ENCODE measurements around the gene CDHR3. TPM values are rescaled to one million over a fixed set of nuclear protein-coding genes. Genes with fewer than 3 reads are reported as not detected.

CDHR3 gene
- total and polyA plus RNA-seq, 9 of the 15 experiments (the other 6 are each of a cell fraction or from before 2014, with no cell fraction given), result 0.03 to 0.66 (median 0.24) TPM; not detected in 1

- TF ChIP-seq, protein P1, sequence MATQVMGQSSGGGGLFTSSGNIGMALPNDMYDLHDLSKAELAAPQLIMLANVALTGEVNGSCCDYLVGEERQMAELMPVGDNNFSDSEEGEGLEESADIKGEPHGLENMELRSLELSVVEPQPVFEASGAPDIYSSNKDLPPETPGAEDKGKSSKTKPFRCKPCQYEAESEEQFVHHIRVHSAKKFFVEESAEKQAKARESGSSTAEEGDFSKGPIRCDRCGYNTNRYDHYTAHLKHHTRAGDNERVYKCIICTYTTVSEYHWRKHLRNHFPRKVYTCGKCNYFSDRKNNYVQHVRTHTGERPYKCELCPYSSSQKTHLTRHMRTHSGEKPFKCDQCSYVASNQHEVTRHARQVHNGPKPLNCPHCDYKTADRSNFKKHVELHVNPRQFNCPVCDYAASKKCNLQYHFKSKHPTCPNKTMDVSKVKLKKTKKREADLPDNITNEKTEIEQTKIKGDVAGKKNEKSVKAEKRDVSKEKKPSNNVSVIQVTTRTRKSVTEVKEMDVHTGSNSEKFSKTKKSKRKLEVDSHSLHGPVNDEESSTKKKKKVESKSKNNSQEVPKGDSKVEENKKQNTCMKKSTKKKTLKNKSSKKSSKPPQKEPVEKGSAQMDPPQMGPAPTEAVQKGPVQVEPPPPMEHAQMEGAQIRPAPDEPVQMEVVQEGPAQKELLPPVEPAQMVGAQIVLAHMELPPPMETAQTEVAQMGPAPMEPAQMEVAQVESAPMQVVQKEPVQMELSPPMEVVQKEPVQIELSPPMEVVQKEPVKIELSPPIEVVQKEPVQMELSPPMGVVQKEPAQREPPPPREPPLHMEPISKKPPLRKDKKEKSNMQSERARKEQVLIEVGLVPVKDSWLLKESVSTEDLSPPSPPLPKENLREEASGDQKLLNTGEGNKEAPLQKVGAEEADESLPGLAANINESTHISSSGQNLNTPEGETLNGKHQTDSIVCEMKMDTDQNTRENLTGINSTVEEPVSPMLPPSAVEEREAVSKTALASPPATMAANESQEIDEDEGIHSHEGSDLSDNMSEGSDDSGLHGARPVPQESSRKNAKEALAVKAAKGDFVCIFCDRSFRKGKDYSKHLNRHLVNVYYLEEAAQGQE (IDR thresholded peaks at IDR 0.05; ENCODE audit: borderline replicate concordance), result no peak
- TF ChIP-seq, protein P1 (CRISPR knock-in tag; IDR thresholded peaks at IDR 0.05; ENCODE audit: low read depth), result 0 out of 2 replicates have a peak, but pooled peaks have one; percentile 14
- TF ChIP-seq CXXC5 (CRISPR knock-in tag; IDR thresholded peaks at IDR 0.05) (peak; percentile 37; the same call in 1 of the 2 replicates), MEIS2 (IDR thresholded peaks at IDR 0.05; ENCODE audit: partially characterized antibody) (peak; percentile 81), CREM (IDR thresholded peaks at IDR 0.05; ENCODE audit: low read depth) (peak; percentile 56; the same call in 1 of the 2 replicates), ZNF699 (CRISPR knock-in tag; IDR thresholded peaks at IDR 0.05; ENCODE audit: insufficient replicate concordance) (no peak), SREBF2 (CRISPR knock-in tag; IDR thresholded peaks at IDR 0.05) (peak; percentile 94; the same call in 1 of the 2 replicates), SMAD4 (CRISPR knock-in tag; conservative IDR thresholded peaks at IDR 0.05) (peak; percentile 54; the same call in 1 of the 2 replicates), ATF1 (CRISPR knock-in tag; IDR thresholded peaks at IDR 0.05) (no peak), ATF1 (tag; IDR thresholded peaks at IDR 0.05) (peak; percentile 67), ETV1 (tag; conservative IDR thresholded peaks at IDR 0.05; ENCODE audit: low read depth) (0 out of 2 replicates have a peak, but pooled peaks have one; percentile 11), TEAD1 (CRISPR knock-in tag; IDR thresholded peaks at IDR 0.05) (peak in 1 of 2 experiments; percentile 62; a peak in 2 of 4 replicates), SOX6 (IDR thresholded peaks at IDR 0.05) (no peak; the same call in 1 of the 2 replicates), GMEB1 (CRISPR knock-in tag; IDR thresholded peaks at IDR 0.05) (no peak), ATF7 (IDR thresholded peaks at IDR 0.05) (peak; percentile 49; the same call in 1 of the 2 replicates), RCOR1 (IDR thresholded peaks at IDR 0.05; ENCODE audit: borderline replicate concordance in 1 of 2, low read depth in 2 of 2, low read length in 2 of 2) (peak in 1 of 2 experiments; percentile 24; a peak in 1 of 4 replicates), POLR2AphosphoS2 (IDR thresholded peaks at IDR 0.05; ENCODE audit: low read length) (no peak), ZNF583 (CRISPR knock-in tag; IDR thresholded peaks at IDR 0.05) (0 out of 2 replicates have a peak, but pooled peaks have one; percentile 7)
- TF ChIP-seq, protein P2, sequence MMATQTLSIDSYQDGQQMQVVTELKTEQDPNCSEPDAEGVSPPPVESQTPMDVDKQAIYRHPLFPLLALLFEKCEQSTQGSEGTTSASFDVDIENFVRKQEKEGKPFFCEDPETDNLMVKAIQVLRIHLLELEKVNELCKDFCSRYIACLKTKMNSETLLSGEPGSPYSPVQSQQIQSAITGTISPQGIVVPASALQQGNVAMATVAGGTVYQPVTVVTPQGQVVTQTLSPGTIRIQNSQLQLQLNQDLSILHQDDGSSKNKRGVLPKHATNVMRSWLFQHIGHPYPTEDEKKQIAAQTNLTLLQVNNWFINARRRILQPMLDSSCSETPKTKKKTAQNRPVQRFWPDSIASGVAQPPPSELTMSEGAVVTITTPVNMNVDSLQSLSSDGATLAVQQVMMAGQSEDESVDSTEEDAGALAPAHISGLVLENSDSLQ (IDR thresholded peaks at IDR 0.05), result peak; percentile 66
Observed at GRCh38 chr7:106022193-106022821, 59.2 kb downstream of the CDHR3 start (continued).

All from K562 (cell line).